NOMO-1 (cell line): ENCODE data around the gene OR5H1.

Source experiments
- DNase-seq, 2 experiments: peaks; one replicate each; lab custom pipeline; 2025; ENCODE audit not compliant: unreplicated experiment in 2 of 2; lab: John Stamatoyannopoulos, UW

OR5H1 gene

GRCh38 chr3:98185180-98185579 lies 54.7 kb downstream of the OR5H1 start:
- DNase-seq = peak; percentile 4 to 5
